Right ventricle myocardium inferior (tissue), 1 donor: ENCODE data around the gene RPP21. TPM values are rescaled to one million over a fixed set of nuclear protein-coding genes. Genes with fewer than 3 reads are reported as not detected.
A peak's percentile ranks its signal among the peaks of the same experiment; 100 is the strongest.

Source experiments
- ATAC-seq: fragments of 200-7000 bp; cut with Tn5 transposase; one replicate; pipeline ENCODE4 v1.9.1; 2020; ENCODE audit warnings: mild to moderate bottlenecking, moderate library complexity
- DNase-seq: peaks from one replicate; pipeline ENCODE4 v3.0.0; 2021; ENCODE audit errors: missing footprints
- intact Hi-C: fragments of 100-400 bp; cut with DNase I; formaldehyde crosslinking; loops from one replicate; pipeline ENCODE4 v1.11.0; 2022
- long read RNA-seq: library from polyadenylated mRNA; unstranded; transcript quantifications from one replicate; pipeline ENCODE4 v2.0.0, GENCODE V29; 2021
- total RNA-seq: library from RNA; stranded (reverse); fragmentation: NEBNext Ultra II Directional; extraction: Animal tissue kit (Norgen Biotek cat#: 25700); gene quantifications from one replicate; pipeline ENCODE4 v1.2.1, GENCODE V29; 2021
- donor health status: DM: no; HTN: yes; CAD: no; lungs with severe emphysema.

RPP21 gene
- 33.6 TPM for total RNA-seq
- long read RNA-seq, transcript RPP21-224 (5 exons, 525 nt): major isoform, 12 of 16 reads
- long read RNA-seq, partial matches to known transcripts: 2 of 16 reads
- long read RNA-seq, other reads (novel, unspliced or antisense): 0 of 16 reads

GRCh38 chr6:30344868-30345671 lies at the start of gene RPP21:
Gene RPP21, plus strand, starts transcription at chr6:30345156. Its CDS starts 16 bp downstream, at chr6:30345172.
- intact Hi-C loops: loop anchor here (2.0 kb wide), 1 partner anchor 18 kb away; the partner anchor contains the start of gene TRIM39
- DNase-seq: peak; percentile 94
- peak; percentile 99 for ATAC-seq

DNA sequence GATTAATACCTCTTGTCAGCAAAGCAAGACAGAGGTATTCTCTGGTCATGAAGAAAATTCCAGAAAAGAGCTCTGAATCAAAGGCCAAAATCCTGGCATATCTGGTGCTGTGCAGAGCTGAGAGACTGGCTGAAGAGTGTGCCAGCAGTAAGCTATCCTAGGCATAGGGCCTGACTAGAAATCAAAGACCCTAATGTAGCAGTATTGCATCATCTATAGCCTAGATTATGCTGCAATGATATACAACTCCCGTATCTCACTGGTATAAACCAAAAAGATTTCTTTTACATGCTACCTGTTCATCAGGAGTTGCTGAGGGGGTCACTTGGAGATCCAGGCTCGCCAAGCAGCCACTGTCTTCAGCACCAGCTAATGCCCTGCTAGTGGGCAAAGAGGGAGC lies 49.1 kb upstream of the RPP21 start:
- ATAC-seq: no peak
- intact Hi-C loops: no loop called here
- no peak for DNase-seq

GRCh38 chr6:30304002-30304401 lies 41.0 kb upstream of the RPP21 start:
- no peak for DNase-seq
- ATAC-seq: no peak
- intact Hi-C loops: no loop called here

GRCh38 chr6:30311101-30311500 lies 33.9 kb upstream of the RPP21 start:
- intact Hi-C loops: no loop called here
- no peak for ATAC-seq
- DNase-seq: no peak

DNA sequence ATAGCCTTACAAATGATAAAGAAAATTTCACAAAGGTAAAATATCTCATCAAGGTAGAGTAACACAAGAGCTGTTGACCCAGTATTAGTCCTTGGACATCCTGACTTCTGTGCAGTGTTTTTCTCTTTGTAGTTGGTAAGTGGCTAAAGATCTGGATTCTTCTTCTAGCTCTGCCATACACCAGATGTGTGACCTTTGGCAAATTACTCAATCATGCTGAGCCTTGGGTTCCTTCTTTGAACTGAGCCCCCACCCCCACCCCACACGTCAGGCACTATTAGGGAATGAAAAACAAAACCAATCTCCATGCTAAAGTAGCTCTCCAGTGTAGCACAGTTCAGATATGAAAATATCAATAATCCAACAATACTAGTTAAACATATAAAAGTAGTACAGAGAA lies 33.3 kb upstream of the RPP21 start:
- ATAC-seq (no peak), DNase-seq (no peak)
- intact Hi-C loops: no loop called here

DNA sequence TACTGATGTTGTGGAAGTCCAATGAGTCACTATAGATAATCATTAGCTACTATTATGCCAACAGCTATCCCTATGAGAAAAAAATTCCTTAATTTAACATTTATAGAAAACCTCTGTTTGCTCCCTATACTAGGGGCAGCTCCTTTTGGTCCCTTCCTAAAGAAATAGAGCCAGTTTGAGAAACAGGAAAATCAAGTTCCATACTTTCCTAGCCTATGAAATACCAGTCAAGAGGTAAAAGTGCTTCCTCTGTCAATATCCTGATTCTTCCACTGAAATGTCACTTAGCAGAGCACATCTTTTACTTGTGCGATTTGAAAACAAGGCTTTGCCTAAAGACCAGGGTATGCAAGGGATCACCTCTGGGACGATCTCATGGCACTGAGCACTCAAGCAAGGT lies 32.7 kb upstream of the RPP21 start:
- DNase-seq (no peak), ATAC-seq (no peak)
- intact Hi-C loops: no loop called here

DNA sequence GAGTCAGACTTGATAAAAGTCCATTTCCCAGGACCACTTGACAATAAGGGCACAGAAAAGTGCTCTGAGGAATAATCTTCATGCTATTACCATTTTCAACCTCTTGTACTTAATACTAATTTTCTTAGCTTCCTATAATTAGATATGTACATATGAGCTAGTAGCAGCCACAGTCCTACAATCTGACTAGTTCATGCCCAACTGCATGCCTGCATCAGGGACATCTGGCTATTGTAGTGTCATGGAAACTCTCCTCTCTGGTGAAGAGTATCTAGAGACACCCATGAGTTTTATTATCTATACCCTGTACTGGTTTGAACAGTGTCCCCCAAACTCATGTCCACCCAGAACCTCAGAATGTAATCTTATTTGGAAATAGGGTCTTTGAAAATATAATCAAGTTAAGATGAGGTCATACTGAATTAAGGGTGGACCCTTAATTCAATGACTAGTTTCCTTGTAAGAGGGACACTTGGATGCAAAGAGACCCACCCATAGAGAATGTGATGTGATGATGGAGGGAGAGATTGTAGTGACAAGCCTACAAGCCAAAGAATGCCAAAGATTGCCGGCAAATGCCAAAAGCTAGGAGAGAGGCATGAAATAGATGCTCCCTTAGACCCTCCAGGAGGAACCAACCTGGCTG lies 32.2 kb upstream of the RPP21 start:
- intact Hi-C loops: no loop called here
- DNase-seq (no peak), ATAC-seq (no peak)

DNA sequence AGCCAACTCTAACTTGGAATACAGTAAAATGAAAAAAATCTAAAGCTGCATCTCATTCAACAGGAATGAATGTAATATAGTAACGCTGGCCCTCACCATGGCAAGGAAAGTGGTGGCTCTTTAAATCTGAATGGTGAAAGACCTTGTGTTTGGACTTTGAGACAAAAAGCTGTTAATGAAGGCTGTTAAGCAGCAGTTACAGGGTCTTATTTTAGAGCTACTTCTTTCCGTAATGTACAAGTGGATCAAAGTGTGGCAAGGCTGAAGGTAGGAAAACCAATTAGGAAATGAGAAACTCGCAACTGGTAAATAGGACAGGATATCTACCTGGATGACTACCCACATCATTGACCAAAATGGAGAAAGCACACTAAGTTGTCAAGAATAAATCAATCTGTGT lies 29.8 kb upstream of the RPP21 start:
- no peak for DNase-seq
- intact Hi-C loops: no loop called here
- ATAC-seq: no peak

GRCh38 chr6:30317913-30318589 lies 26.9 kb upstream of the RPP21 start:
- ATAC-seq: no peak

DNA sequence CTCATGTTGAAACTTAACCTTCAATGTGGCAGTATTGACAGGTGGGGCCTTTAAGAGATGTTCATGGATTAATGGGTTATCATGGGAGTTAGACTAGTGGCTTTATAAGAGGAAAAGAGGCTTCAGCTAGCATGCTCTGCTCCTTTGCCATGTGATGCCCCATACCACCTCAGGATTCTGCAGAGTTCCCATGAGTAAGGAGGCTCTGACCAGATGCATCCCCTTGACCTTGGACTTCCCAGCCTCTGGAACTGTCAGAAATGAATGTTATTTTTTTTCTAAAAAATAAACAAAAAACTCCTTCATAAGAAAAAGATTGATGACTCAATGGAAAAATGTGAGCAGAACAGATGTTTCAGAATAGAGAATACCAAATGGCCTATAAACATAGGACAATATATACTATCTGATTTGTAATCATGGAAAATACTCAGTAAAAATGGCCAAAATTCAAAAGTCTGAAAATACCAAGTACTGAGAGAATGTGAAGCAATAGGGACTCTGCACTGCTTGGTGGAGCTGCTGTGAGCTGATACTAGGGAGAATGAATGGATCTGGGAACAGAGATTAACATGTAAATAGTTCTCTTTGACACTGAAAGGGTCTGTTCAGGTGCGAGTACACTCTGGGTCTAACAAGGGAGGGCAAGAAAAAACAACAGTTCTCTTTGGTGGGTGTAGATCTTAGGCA lies 25.7 kb upstream of the RPP21 start:
- DNase-seq (no peak), ATAC-seq (no peak)
- intact Hi-C loops: no loop called here

More at GRCh38 chr6:30317913-30318589, 26.9 kb upstream of the RPP21 start:
- DNase-seq: no peak
- intact Hi-C loops: no loop called here

DNA sequence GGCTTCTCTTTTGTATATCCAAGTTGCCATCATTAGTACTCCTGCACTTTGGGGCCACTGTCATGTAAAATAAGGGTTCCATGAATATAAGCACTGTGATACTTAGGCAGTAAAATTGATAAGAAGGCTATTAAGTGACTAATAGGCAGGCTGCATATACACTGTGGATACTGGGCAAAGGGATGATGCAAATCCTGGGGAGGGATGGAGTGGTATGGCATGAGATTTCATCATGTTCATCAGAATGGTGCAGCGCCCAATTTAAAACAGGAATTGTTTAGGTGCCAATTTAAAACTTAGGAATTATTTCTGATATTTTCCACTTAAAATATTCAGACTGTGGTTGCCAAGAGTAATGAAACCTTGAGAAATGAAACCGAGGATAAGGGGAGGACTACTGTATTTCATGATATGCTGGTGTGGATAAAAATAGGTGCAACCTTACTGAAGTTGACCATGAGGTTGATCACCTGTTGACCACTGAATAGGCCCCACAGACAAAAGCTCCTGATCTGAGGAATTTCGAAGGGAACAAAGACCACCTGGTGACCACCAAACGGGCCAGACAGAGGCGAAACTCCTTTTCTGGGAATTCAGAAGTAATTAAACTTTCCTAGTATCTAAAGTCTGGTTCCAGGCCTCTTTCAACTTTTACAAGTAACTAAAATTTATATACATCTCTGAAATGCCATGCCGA lies 23.1 kb upstream of the RPP21 start:
- ATAC-seq (no peak), DNase-seq (no peak)
- intact Hi-C loops: no loop called here

- ATAC-seq (no peak), DNase-seq (no peak)
- intact Hi-C loops: no loop called here
These were observed 22.1 kb upstream of the RPP21 start for GRCh38 chr6:30322527-30323501.

DNA sequence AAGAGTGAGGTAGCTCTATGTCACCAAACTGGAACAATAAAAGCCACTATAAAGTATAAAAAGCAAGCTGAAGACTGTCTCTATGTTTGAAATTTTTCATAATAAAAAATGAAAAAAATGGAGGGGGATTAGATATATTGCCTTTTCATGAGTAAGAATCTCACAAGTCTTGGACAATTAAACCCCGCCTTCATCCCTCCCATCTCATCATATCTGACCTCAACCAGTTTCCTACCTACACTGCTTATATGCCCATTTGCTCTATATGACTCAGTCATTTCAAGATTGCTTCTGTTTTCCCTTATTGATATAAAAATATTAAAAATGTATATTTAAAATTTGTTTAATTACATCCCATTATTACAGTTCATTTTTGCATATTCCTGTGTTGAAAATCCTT lies 21.1 kb upstream of the RPP21 start:
- intact Hi-C loops: loop anchor here (2.0 kb wide), 1 partner anchor 111 kb away; the partner anchor contains the start of gene TRIM26
- ATAC-seq (no peak), DNase-seq (no peak)

- intact Hi-C loops: loop anchor here (2.0 kb wide), 1 partner anchor 113 kb away; the partner anchor contains the start of gene TRIM26
- no peak for DNase-seq
- peak; percentile 38 for ATAC-seq
These were observed 19.6 kb upstream of the RPP21 start for GRCh38 chr6:30325150-30325872.

DNA sequence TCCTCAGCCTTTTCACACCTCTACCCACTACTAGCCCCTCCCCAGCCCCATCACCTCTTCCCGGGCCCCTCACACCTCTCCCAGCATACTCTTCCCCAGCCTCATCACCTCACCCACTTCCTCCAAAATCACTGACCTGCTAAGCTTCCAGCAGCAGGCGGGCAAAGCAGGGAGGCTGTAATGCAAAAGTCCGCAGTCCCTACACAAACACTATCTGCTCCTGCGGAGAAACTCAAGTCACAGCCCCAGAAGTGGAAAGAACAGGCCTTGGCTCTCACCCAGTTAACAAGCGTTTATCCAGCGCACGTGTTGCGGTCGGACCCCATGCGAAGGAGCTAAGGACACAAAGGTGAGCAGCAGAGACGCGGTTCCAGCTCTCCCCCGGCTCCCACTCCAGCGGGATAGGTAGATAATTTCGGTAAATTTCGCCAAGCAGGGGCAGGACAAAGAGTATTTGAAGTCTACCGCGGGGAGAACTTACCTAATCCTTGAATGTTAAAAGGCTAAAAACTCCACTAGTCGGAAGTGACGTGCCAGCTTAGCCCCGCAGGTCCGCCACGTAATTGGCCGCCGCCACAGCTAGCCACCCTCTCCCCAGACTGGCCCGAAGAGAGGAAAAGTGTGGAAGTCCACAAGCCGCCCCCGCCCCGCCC lies 19.0 kb upstream of the RPP21 start:
- intact Hi-C loops: loop anchor here (2.0 kb wide), 2 partner anchors 19 to 113 kb away; partner anchors contain the start of genes RPP21 and TRIM26

More for the DNA sequence above, 19.0 kb upstream of the RPP21 start:
- DNase-seq (peak; percentile 72), ATAC-seq (peak; percentile 83)
